Measurements from ENCODE around the gene NPLOC4. TPM values are rescaled to one million over a fixed set of nuclear protein-coding genes. Genes with fewer than 3 reads are reported as not detected.

NPLOC4 gene
- total RNA-seq, 1 donor from 2014 or later: 93.3 TPM

GRCh38 chr17:81666342-81667191 is 29.7 kb upstream of the NPLOC4 start, which contains the start of the genes CCDC137 and OXLD1:
CCDC137 (plus strand) TSS chr17:81666737; CDS start chr17:81666767, 30 bp downstream.
OXLD1 (minus strand) TSS chr17:81666605; CDS start chr17:81666577, 28 bp downstream.
- peak within 1 kb of the TSS; percentile 98 for H3K27ac Mint-ChIP-seq
- H3K4me1 Mint-ChIP-seq: peaks cover 22% of the 10 kb centered on the region
- peak within 1 kb of the TSS; percentile 91 for H3K4me3 Mint-ChIP-seq
- peak; percentile 95 for DNase-seq (ENCODE audit: low spot score in 2 of 2, unreplicated experiment in 2 of 2)
- peaks cover 8% of the 10 kb centered on the region for H3K36me3 Mint-ChIP-seq
- H3K27me3 Mint-ChIP-seq (ENCODE audit: low read depth): no peaks in the 10 kb centered on the region
- H3K9me3 Mint-ChIP-seq: no peaks in the 10 kb centered on the region
- TF ChIP-seq, protein P1, sequence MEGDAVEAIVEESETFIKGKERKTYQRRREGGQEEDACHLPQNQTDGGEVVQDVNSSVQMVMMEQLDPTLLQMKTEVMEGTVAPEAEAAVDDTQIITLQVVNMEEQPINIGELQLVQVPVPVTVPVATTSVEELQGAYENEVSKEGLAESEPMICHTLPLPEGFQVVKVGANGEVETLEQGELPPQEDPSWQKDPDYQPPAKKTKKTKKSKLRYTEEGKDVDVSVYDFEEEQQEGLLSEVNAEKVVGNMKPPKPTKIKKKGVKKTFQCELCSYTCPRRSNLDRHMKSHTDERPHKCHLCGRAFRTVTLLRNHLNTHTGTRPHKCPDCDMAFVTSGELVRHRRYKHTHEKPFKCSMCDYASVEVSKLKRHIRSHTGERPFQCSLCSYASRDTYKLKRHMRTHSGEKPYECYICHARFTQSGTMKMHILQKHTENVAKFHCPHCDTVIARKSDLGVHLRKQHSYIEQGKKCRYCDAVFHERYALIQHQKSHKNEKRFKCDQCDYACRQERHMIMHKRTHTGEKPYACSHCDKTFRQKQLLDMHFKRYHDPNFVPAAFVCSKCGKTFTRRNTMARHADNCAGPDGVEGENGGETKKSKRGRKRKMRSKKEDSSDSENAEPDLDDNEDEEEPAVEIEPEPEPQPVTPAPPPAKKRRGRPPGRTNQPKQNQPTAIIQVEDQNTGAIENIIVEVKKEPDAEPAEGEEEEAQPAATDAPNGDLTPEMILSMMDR (IDR thresholded peaks at IDR 0.05; ENCODE audit: unreplicated experiment): no peak

DNA sequence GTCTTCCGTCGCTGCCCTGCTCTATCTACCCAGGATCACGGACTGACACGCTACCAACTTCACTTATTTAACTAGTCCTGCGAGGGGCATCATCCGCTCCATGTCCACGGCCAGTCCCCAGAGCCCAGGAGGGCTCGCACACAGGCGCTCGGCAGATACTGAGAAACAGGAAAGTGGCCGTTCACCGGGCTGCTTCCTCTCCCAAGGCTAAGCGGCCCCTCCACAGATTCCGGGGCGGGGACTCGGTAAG is 29.1 kb upstream of the NPLOC4 start:
- peak overlapping the region; percentile 91 for H3K4me3 Mint-ChIP-seq
- no peaks in the 10 kb centered on the region for H3K27me3 Mint-ChIP-seq (ENCODE audit: low read depth)
- H3K36me3 Mint-ChIP-seq: peaks cover 8% of the 10 kb centered on the region
- DNase-seq (ENCODE audit: low spot score in 2 of 2, unreplicated experiment in 2 of 2): no peak
- peak overlapping the region; percentile 98 for H3K27ac Mint-ChIP-seq
- peaks cover 22% of the 10 kb centered on the region for H3K4me1 Mint-ChIP-seq
- H3K9me3 Mint-ChIP-seq: no peaks in the 10 kb centered on the region
- TF ChIP-seq, protein P1 (IDR thresholded peaks at IDR 0.05; ENCODE audit: unreplicated experiment): no peak

GRCh38 chr17:81665205-81666091 is 28.5 kb upstream of the NPLOC4 start:
- peak overlapping the region; percentile 98 for H3K27ac Mint-ChIP-seq
- no peaks in the 10 kb centered on the region for H3K9me3 Mint-ChIP-seq

GRCh38 chr17:81664051-81664470 is 27.1 kb upstream of the NPLOC4 start:
- H3K4me1 Mint-ChIP-seq: peaks cover 26% of the 10 kb centered on the region
- no peaks in the 10 kb centered on the region for H3K9me3 Mint-ChIP-seq
- H3K27me3 Mint-ChIP-seq (ENCODE audit: low read depth): no peaks in the 10 kb centered on the region
- H3K4me3 Mint-ChIP-seq: no peak overlapping the region
- DNase-seq (ENCODE audit: low spot score in 2 of 2, unreplicated experiment in 2 of 2): no peak
- no peak overlapping the region for H3K27ac Mint-ChIP-seq
- TF ChIP-seq, protein P1 (IDR thresholded peaks at IDR 0.05; ENCODE audit: unreplicated experiment): no peak
- H3K36me3 Mint-ChIP-seq: peaks cover 2% of the 10 kb centered on the region

More at GRCh38 chr17:81665205-81666091, 28.5 kb upstream of the NPLOC4 start:
- peaks cover 22% of the 10 kb centered on the region for H3K4me1 Mint-ChIP-seq
- H3K4me3 Mint-ChIP-seq: peak overlapping the region; percentile 91
- TF ChIP-seq, protein P1 (IDR thresholded peaks at IDR 0.05; ENCODE audit: unreplicated experiment): no peak
- no peak for DNase-seq (ENCODE audit: low spot score in 2 of 2, unreplicated experiment in 2 of 2)
- peaks cover 8% of the 10 kb centered on the region for H3K36me3 Mint-ChIP-seq
- no peaks in the 10 kb centered on the region for H3K27me3 Mint-ChIP-seq (ENCODE audit: low read depth)

- H3K27ac Mint-ChIP-seq: no peak overlapping the region
- no peak overlapping the region for H3K4me3 Mint-ChIP-seq
- H3K27me3 Mint-ChIP-seq (ENCODE audit: low read depth): no peaks in the 10 kb centered on the region
- H3K4me1 Mint-ChIP-seq: peaks cover 14% of the 10 kb centered on the region
- no peaks in the 10 kb centered on the region for H3K9me3 Mint-ChIP-seq
- H3K36me3 Mint-ChIP-seq: no peaks in the 10 kb centered on the region
- DNase-seq (ENCODE audit: low spot score in 2 of 2, unreplicated experiment in 2 of 2): no peak
- TF ChIP-seq, protein P1 (IDR thresholded peaks at IDR 0.05; ENCODE audit: unreplicated experiment): no peak
Measured at GRCh38 chr17:81662002-81662401, 25.1 kb upstream of the NPLOC4 start.

Data from mesothelial cell of epicardium (in vitro differentiated cells).